Neural crest cell (in vitro differentiated cells): ENCODE measurements around the gene THAP10. TPM values are rescaled to one million over a fixed set of nuclear protein-coding genes. Genes with fewer than 3 reads are reported as not detected.

ENCODE experiments used
- DNase-seq: peaks from one replicate; pipeline ENCODE4 v3.0.0; 2021; ENCODE audit warnings: low read depth, mixed read lengths, low spot score
- H3K27ac Mint-ChIP-seq: one replicate; pipeline ENCODE4 v1.8.0; 2021; ENCODE audit warnings: mild to moderate bottlenecking, mixed read lengths; ENCODE audit not compliant: unreplicated experiment
- H3K27me3 Mint-ChIP-seq: 2 replicates; pipeline ENCODE4 v1.8.0; 2021; ENCODE audit warnings: low read depth, mild to moderate bottlenecking, mixed read lengths
- H3K36me3 Mint-ChIP-seq: 2 replicates; pipeline ENCODE4 v1.8.0; 2021; ENCODE audit warnings: low read depth, mild to moderate bottlenecking, mixed read lengths
- H3K4me1 Mint-ChIP-seq: 2 replicates; pipeline ENCODE4 v1.8.0; 2021; ENCODE audit warnings: mixed read lengths
- H3K4me3 Mint-ChIP-seq: one replicate; pipeline ENCODE4 v1.8.0; 2021; ENCODE audit warnings: mild to moderate bottlenecking, mixed read lengths
- H3K9me3 Mint-ChIP-seq: 2 replicates; pipeline ENCODE4 v1.8.0; 2021; ENCODE audit warnings: mixed read lengths
- total RNA-seq: library from RNA; stranded (reverse); gene quantifications from 2 replicates; pipeline ENCODE4 v1.2.1, GENCODE V29; 2021
- TF ChIP-seq, protein P1 (sequence below): fragments of 200-600 bp; sonication (generic); conservative IDR thresholded peaks from 2 replicates; pipeline ENCODE4 v1.5.0; 2021; ENCODE audit warnings: antibody characterized with exemption, mild to moderate bottlenecking

Gene THAP10
- total RNA-seq, 1 donor from 2014 or later: 7.5 TPM

DNA sequence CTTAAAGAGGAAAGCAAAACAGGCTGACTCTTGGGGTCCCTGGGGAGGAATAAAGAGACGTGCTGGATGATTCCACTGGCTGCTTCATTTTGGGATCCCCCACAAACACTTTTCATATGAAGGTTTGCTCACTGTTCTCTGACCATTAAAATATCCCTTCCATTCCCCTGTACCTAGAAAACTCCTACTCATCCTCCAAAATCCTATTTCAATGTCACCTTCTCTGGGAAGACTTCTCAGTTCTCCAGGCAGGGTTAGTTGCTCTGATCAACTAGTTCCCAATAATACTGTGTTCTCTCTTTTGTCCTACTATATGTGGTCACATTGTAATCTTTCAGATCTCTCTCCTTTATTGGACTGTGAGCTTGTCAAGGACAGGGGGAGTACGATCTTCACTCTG, 57.2 kb downstream of the THAP10 start:
- TF ChIP-seq, protein P1, sequence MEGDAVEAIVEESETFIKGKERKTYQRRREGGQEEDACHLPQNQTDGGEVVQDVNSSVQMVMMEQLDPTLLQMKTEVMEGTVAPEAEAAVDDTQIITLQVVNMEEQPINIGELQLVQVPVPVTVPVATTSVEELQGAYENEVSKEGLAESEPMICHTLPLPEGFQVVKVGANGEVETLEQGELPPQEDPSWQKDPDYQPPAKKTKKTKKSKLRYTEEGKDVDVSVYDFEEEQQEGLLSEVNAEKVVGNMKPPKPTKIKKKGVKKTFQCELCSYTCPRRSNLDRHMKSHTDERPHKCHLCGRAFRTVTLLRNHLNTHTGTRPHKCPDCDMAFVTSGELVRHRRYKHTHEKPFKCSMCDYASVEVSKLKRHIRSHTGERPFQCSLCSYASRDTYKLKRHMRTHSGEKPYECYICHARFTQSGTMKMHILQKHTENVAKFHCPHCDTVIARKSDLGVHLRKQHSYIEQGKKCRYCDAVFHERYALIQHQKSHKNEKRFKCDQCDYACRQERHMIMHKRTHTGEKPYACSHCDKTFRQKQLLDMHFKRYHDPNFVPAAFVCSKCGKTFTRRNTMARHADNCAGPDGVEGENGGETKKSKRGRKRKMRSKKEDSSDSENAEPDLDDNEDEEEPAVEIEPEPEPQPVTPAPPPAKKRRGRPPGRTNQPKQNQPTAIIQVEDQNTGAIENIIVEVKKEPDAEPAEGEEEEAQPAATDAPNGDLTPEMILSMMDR: no peak
- Mint-ChIP-seq H3K27ac (no peak overlapping the region), H3K27me3 (no peaks in the 10 kb centered on the region)

DNA sequence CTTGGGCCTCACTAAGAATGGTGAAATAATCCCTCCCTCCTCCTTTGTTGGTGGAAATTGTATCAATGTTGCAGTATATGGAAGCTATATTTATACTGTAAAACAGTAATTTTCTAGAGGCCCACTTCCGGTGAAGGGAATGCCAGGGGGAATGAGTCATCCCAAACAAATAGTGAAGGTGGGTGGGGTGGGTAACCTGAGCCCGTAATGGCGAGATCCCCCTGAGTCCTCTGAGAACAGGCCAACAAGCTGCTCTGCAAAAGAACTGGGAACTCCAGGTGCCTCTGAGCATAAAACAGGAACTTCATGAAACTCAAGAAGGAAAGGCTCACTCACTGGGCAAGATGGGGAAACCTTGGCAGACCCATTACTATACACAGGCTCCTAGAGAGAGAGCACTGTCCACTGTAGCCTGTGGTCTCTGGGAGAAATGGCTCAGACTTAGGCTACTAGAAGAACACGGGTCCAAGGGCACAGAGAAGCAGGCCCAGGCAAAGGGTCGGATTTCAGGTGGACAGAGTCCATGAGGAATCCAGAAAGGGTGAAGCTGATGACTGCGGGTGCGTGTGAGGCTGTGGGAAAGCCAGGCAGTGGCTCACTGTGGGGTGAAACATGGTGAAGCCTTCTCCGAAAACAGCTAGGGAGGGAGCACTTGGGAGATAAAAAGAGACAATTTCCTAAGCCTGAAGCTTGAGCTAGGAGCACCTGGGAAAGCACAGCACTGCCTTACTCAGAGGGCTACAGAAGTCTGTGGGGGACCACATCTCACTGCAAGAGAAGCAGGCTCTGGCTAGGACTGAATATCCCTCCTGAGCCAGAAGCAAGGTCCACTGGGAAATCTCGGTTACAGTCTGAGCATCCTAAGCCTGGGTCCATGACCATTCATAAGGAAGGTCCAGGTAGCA, 58.1 kb downstream of the THAP10 start:
- Mint-ChIP-seq H3K4me3 (no peak overlapping the region), H3K27ac (no peak overlapping the region), H3K4me1 (peaks cover 5% of the 10 kb centered on the region), H3K27me3 (no peaks in the 10 kb centered on the region), H3K9me3 (no peaks in the 10 kb centered on the region), H3K36me3 (peaks cover 22% of the 10 kb centered on the region)
- TF ChIP-seq, protein P1: no peak
- DNase-seq: no peak

More for the DNA sequence above, 57.2 kb downstream of the THAP10 start:
- H3K36me3 Mint-ChIP-seq: peaks cover 24% of the 10 kb centered on the region
- no peak overlapping the region for H3K4me3 Mint-ChIP-seq
- no peaks in the 10 kb centered on the region for H3K9me3 Mint-ChIP-seq
- no peak for DNase-seq
- peaks cover 5% of the 10 kb centered on the region for H3K4me1 Mint-ChIP-seq

DNA sequence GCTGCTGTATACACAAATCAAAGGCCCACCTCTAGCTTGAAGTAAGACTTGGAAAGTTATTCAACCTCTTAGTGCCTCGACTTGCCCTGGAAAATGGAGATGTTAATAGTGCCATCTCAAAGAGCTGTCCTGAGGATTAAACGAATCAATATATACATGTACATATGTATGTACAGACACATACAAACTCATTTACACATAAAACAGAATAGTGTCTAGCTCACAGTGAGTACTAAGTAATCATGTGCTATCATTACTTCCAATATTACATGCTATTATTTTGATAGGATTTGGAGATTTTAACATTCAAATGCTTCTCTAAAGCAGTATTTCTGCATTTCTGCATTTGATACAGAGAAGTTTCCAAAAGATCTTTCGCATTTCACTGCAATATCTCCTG, 58.8 kb downstream of the THAP10 start:
- H3K27ac Mint-ChIP-seq: no peak overlapping the region
- H3K36me3 Mint-ChIP-seq: peaks cover 22% of the 10 kb centered on the region
- no peaks in the 10 kb centered on the region for H3K27me3 Mint-ChIP-seq
- H3K9me3 Mint-ChIP-seq: no peaks in the 10 kb centered on the region
- H3K4me3 Mint-ChIP-seq: no peak overlapping the region
- DNase-seq: no peak
- peaks cover 5% of the 10 kb centered on the region for H3K4me1 Mint-ChIP-seq
- TF ChIP-seq, protein P1: no peak

DNA sequence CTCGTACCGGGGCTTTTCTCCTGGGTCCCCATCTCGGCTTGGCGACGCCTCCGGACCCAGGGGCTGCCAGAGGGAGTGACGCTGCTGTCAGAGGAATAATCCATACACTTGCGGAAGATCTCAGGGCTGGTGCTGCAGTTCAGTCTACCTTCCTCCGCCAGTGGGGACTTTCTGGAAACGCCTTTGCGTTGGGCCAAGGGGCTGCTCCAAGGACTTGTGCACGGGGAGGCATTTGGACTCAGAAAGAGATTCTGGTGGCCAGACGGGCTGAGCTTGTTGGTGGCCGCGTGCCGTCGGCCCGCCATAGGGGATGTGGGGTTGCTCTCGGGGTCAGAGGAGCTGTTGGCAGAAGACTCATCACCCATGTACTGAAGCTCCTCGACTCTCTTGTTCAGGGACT, 60.1 kb downstream of the THAP10 start:
- H3K9me3 Mint-ChIP-seq: no peaks in the 10 kb centered on the region
- no peak overlapping the region for H3K27ac Mint-ChIP-seq
- TF ChIP-seq, protein P1: no peak
- peaks cover 22% of the 10 kb centered on the region for H3K36me3 Mint-ChIP-seq
- peaks cover 5% of the 10 kb centered on the region for H3K4me1 Mint-ChIP-seq
- no peak overlapping the region for H3K4me3 Mint-ChIP-seq
- no peaks in the 10 kb centered on the region for H3K27me3 Mint-ChIP-seq
- no peak for DNase-seq

Other genes starting within 250 kb of the THAP10 start
- gene UACA, start 128.9 kb downstream of the THAP10 start, total RNA-seq: 36.8 and 37.8 TPM in 2 replicates
- gene LARP6, start 38.3 kb downstream of the THAP10 start, total RNA-seq: 18.2 and 20.5 TPM in 2 replicates
- 20.2 and 20.9 TPM in 2 replicates for gene LRRC49, start 393 bp upstream of the THAP10 start, total RNA-seq
- 1.3 and 1.4 TPM in 2 replicates for gene THSD4, start 223.0 kb upstream of the THAP10 start, total RNA-seq